Peyer's patch (tissue), 4 donors: ENCODE results near the gene MREG. TPM values are rescaled to one million over a fixed set of nuclear protein-coding genes. Genes with fewer than 3 reads are reported as not detected.

Source experiments
- DNase-seq, 3 donors: peaks; one replicate each; pipeline ENCODE4 v3.0.0-alpha.2; 2017 to 2019
- H3K27ac ChIP-seq, 4 donors: fragments of 200-600 bp; sonication (generic); one replicate each; pipeline ENCODE4 v1.5.1; 2016 to 2019
- H3K27me3 ChIP-seq, 2 donors: fragments of 200-600 bp; sonication (generic); one replicate each; pipeline ENCODE4 v1.5.1; 2019
- H3K36me3 ChIP-seq, 3 donors: fragments of 200-600 bp; sonication (generic); one replicate each; pipeline ENCODE4 v1.5.1; 2016 to 2019
- H3K4me1 ChIP-seq, 4 donors: fragments of 200-600 bp; sonication (generic); one replicate each; pipeline ENCODE4 v1.5.1; 2016 to 2019
- H3K4me3 ChIP-seq, 4 donors: fragments of 200-600 bp; sonication (generic); 1 replicate in 3 of 4; 2 replicates in 1 of 4; pipeline ENCODE4 v1.5.1; 2016 to 2019; ENCODE audit warnings: mild to moderate bottlenecking in 1 of 4
- H3K9me3 ChIP-seq, 4 donors: fragments of 200-600 bp; sonication (generic); one replicate each; pipeline ENCODE4 v1.5.1; 2016 to 2019; ENCODE audit warnings: mild to moderate bottlenecking in 1 of 4
- POLR2A ChIP-seq, 2 donors: fragments of 450-650 bp; IDR thresholded peaks; one replicate each; pipeline ENCODE4 v1.5.1; 2017; ENCODE audit warnings: antibody characterized with exemption in 2 of 2, mild to moderate bottlenecking in 2 of 2, moderate library complexity in 2 of 2
- total RNA-seq, 4 donors: library from RNA; depleted of rRNA; stranded (reverse); fragments of >200 nt; gene quantifications; one replicate each; pipeline ENCODE4 v1.1.0, GENCODE V29; 2016
- TF ChIP-seq, protein P1 (sequence below), 6 experiments: fragments of 450-650 bp in 4 of 6; fragments of 200-600 bp in 2 of 6; sonication (generic) in 1 of 6; IDR thresholded peaks; one replicate each; pipeline ENCODE4 v1.5.1; 2017 to 2019; ENCODE audit warnings: antibody characterized with exemption in 6 of 6, mild to moderate bottlenecking in 3 of 6, moderate library complexity in 1 of 6

MREG gene
- total RNA-seq, 4 donors from 2014 or later, result 6.2 to 10.7 (median 7.2) TPM

DNA sequence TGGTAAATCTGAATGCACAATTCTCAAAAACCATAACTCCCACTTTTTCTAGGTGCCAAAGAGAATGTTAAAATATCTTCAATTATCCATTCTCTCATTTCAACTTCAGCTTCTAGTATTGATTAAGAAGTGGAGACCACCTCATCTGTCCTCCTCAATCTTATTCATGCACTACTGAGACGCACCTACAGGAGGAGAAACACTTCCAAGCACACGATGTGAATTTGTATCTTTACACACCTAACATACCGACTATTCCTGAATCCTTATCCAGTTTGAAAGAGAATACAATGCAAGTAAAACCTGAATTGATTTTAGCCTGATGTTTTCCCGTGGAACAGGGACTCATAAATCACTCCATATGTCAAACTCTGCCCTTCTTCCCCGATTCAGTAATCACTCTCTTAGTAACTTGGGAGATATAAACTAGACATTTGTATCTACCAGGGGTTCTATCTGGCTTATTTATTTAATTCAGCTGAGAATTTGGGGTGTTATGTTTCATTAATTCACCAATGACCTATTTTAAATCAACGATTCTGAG is 101.0 kb downstream of the MREG start:
- H3K27me3 ChIP-seq, result no peaks in the 10 kb centered on the region
- H3K36me3 ChIP-seq, result no peaks in the 10 kb centered on the region
- no peaks in the 10 kb centered on the region for H3K4me1 ChIP-seq
- DNase-seq, result no peak
- H3K9me3 ChIP-seq, result no peaks in the 10 kb centered on the region
- TF ChIP-seq, protein P1, sequence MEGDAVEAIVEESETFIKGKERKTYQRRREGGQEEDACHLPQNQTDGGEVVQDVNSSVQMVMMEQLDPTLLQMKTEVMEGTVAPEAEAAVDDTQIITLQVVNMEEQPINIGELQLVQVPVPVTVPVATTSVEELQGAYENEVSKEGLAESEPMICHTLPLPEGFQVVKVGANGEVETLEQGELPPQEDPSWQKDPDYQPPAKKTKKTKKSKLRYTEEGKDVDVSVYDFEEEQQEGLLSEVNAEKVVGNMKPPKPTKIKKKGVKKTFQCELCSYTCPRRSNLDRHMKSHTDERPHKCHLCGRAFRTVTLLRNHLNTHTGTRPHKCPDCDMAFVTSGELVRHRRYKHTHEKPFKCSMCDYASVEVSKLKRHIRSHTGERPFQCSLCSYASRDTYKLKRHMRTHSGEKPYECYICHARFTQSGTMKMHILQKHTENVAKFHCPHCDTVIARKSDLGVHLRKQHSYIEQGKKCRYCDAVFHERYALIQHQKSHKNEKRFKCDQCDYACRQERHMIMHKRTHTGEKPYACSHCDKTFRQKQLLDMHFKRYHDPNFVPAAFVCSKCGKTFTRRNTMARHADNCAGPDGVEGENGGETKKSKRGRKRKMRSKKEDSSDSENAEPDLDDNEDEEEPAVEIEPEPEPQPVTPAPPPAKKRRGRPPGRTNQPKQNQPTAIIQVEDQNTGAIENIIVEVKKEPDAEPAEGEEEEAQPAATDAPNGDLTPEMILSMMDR (IDR thresholded peaks at IDR 0.05), result no peak
- no peak for TF ChIP-seq POLR2A (IDR thresholded peaks at IDR 0.05)
- H3K27ac ChIP-seq, result no peak overlapping the region
- no peak overlapping the region for H3K4me3 ChIP-seq

DNA sequence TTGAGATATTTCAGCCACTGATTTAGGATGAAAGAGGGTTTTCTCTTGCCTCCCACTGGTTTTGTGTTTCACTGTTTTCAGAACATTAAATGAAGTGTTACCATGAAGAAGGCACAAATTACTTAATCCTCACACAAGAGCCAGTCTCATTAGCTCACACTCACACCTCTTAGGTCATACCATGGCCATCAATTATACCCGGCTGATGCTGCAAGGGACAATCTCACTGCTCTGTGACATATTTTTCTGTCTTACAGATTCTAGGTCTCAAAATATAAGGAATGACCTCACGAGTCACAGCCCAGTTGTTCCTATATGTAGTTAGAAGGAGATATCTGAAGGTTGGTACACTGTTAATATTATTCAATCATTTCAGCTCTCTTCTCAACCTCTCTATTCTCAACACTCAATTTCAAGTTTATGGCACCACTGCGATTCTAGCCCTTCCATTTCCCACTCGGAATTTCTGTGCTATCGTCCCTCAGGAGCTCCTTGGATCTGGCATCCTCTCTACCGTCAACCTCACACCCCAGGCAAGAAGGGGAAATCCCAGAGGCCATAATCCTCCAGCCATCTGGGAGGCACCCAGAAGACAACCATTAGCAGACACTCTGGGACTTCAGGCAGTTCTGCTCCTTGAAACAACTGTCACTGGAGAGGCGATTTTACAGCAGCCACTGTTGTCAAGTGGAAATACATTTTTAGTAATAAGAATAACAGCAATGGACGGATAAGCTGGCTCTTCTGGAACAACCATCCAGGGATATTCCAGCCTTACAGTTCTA is 101.9 kb downstream of the MREG start:
- H3K4me3 ChIP-seq, result no peak overlapping the region
- H3K27ac ChIP-seq, result no peak overlapping the region
- no peaks in the 10 kb centered on the region for H3K27me3 ChIP-seq
- H3K9me3 ChIP-seq, result no peaks in the 10 kb centered on the region
- DNase-seq, result no peak
- H3K4me1 ChIP-seq, result no peaks in the 10 kb centered on the region
- TF ChIP-seq, protein P1 (IDR thresholded peaks at IDR 0.05), result no peak
- TF ChIP-seq POLR2A (IDR thresholded peaks at IDR 0.05), result no peak
- H3K36me3 ChIP-seq, result no peaks in the 10 kb centered on the region

DNA sequence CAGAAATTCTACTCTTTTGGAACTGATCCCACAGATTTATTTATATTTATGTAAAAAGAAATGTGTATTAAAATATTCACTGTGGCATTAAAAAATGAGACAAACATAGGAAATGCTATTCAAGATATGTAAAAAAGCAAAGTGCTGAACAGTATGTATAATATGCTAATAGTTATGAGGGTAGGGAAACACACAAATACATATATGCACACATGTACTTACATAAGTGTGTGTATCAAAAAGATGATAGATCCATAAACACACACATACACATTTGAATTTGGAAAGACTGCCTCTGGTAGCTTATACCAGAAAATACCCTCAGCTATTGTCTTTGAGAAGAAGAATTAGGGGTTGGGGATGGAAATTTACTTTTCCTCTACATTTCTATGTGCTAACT is 103.2 kb downstream of the MREG start:
- TF ChIP-seq, protein P1 (IDR thresholded peaks at IDR 0.05), result no peak
- no peak for TF ChIP-seq POLR2A (IDR thresholded peaks at IDR 0.05)
- Histone ChIP-seq H3K27me3 (no peaks in the 10 kb centered on the region), H3K9me3 (no peaks in the 10 kb centered on the region), H3K4me1 (no peaks in the 10 kb centered on the region), H3K4me3 (no peak overlapping the region), H3K36me3 (no peaks in the 10 kb centered on the region), H3K27ac (no peak overlapping the region)
- no peak for DNase-seq

DNA sequence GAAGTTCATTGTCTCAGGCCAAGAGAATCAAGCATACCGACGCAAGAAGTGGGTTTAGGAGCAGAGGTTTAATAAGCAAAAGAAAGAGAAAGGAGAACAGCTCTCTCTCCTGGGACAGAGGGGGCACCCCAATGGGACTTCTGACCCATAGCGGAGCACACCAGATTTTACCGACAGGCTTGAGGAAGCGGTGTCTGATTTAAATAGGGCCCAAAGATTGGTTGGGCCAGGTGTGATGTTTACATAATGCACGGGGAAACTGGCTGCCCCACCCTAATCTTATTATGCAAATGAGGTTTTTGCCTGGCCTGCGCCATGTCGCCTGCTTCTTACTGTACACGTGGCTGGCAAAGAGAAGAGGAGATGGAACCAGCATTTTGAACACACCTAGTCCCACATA is 106.2 kb downstream of the MREG start:
- H3K27ac ChIP-seq, result no peak overlapping the region
- H3K4me1 ChIP-seq, result no peaks in the 10 kb centered on the region
- DNase-seq, result peak in 1 of 3 donors; percentile 21
- no peaks in the 10 kb centered on the region for H3K9me3 ChIP-seq
- H3K27me3 ChIP-seq, result no peaks in the 10 kb centered on the region
- no peaks in the 10 kb centered on the region for H3K36me3 ChIP-seq
- H3K4me3 ChIP-seq, result no peak overlapping the region
- TF ChIP-seq, protein P1 (IDR thresholded peaks at IDR 0.05), result no peak
- no peak for TF ChIP-seq POLR2A (IDR thresholded peaks at IDR 0.05)

DNA sequence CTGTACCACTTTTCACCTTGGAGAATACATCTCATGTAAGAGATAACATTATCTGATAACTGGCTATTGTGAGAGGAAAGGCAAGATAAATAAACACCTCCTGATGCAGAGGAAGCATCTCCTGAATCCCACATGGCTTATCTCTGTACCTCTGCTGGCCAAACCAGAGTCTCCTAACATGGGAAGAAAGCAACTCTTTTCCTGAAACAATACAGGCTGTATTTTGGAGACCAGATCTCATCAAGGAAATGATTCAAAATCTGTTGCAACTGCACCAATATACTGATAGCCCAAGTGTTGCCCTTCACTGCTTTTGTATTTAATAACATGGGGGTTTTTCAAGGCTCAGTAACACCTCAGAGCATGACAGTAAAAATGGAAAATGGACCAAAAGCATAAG is 106.9 kb downstream of the MREG start:
- Histone ChIP-seq H3K9me3 (no peaks in the 10 kb centered on the region), H3K4me1 (no peaks in the 10 kb centered on the region), H3K27me3 (no peaks in the 10 kb centered on the region), H3K27ac (no peak overlapping the region), H3K4me3 (no peak overlapping the region), H3K36me3 (no peaks in the 10 kb centered on the region)
- DNase-seq, result no peak
- TF ChIP-seq POLR2A (IDR thresholded peaks at IDR 0.05), result no peak
- TF ChIP-seq, protein P1 (IDR thresholded peaks at IDR 0.05), result no peak
